NOMO-1 treated with dmso at 0.1 percent for 144 hours (cell line): ENCODE results near the gene CBS.
"Not testable (repeated sequence)": the region's sequence is repeated elsewhere in the genome, so short reads cannot be mapped to it uniquely, and the experiment has no call there.

Source experiments
- DNase-seq: peaks from one replicate; lab custom pipeline; 2025; ENCODE audit not compliant: unreplicated experiment; lab: John Stamatoyannopoulos, UW

Gene CBS

DNA sequence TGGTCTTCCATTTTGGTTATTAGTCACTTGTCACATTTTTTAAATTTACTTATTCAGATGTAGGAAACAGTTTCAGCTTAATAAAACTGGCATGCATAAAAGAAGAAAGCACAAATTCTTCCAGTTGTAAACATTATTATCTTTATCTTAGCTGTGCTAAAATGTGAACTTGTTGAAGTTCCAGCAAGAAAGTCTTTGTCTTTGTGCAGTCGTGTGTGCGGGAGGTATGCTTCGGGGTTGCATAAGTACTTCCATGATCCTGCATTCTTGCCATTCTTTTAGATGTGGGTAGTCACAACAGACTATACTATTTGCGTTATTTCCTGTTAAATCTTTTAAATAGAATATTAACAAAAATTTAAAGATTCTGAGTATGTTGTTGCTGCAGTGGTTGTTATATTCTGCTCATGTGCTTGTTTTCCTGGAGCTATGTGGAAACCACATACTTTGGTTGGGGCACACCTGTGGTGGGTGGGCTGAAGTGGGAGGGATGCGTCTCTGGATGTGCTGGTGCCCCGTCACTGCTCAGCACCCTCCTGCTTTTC, 49.9 kb downstream of the CBS start:
- no peak for DNase-seq

- no peak for DNase-seq
Measured at GRCh38 chr21:43024439-43025136, 51.0 kb downstream of the CBS start.

- DNase-seq, result no peak
Measured at GRCh38 chr21:43023175-43023574, 52.5 kb downstream of the CBS start.

DNA sequence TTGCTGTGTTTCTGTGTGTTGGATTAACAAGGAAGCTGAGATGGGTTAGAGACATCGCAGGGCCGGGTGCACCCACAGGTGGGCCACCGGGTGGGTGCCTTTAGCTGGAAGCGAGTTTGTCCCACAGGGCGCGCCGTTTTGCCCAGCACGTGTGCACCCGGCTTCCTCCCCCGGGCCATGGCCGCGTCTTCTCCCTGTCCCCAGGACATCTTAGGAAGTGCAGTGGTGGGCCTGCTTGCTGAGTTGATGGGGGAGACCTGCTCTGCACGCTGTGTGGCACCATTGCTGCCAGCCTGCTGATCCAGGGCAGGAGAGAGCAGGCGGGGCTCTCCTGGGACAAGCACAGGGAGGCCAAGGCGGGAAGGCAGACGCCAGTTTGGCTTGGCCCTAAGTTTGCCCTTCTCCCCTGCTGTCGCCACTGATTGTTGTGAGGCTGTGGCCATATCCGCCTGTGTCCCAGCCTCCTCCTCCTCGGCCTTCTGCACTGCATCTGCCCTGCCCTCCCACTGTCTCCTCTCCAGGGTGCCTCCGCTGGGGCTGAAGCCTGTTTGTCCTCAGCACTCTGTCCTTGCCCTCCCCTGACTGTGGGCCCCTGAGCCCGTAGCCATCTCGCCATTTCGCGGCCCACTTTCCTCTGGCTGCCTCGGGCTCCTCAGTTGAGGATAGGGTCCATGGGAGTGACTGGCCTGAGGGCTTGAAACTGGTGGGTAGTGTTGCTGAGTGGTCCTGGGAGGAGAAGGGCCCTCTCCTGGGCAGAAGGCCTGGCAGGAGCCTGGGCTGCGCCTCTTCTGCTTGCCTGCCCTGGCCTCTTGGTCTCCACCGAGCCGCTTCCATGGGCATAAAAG, 53.7 kb downstream of the CBS start:
- no peak for DNase-seq

DNA sequence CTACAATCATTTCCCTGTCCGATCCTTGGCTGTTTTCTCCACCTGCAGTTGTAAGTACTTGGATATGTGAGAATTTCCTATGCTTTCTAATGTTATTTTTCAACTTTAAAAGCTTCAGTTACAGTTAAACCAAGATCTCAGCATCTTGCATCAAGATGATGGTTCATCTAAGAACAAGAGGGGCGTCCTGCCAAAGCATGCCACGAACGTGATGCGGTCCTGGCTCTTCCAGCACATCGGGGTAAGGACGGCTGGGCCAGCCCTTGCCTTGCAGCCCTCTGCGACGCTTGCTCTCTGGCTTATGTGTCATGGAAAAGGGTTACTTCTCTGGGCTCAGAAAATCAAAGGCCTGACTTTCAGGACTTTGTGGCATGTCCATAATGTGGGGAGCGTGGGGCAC, 54.4 kb downstream of the CBS start:
- no peak for DNase-seq

- DNase-seq, result no peak
Measured at GRCh38 chr21:43020771-43021170, 54.9 kb downstream of the CBS start.

DNA sequence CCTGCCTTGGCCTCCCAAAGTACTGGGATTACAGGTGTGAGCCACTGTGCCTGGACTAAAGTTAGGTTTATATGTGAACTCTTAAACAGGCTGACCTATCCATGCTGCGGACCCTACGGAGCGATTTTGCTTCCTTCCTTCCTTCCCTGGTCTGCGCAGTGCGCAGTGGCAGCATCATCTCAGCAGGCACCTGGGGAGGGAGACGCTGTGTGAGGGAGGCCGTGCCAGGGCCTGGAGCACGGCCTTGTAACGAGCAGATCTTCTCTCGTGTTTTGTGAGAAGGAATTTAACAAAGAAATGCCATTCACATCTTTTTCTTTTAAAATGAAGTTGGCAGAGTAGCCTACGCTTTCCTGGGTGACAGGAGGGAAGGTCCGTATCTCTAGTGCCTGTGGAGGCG, 55.5 kb downstream of the CBS start:
- no peak for DNase-seq

DNA sequence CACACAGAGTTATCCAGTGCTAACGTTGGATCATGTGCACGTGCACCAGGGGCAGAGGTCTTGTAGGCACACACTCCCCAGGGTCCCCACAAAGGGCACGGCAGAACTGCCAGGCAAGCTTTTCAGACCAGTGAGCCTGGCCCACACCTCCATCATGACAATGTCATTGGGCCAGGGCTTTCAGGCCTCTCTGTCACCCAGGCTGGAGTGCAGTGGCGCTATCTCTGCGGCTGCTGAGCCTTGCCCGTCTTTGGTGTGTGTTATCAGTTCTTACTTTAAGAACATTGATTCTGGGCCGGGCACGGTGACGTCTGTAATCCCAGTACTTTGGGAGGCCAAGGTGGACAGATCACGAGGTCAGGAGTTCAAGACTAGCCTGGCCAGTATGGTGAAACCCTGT, 57.1 kb downstream of the CBS start:
- DNase-seq, result no peak

GRCh38 chr21:43016728-43017127, 58.9 kb downstream of the CBS start:
- no peak for DNase-seq

DNA sequence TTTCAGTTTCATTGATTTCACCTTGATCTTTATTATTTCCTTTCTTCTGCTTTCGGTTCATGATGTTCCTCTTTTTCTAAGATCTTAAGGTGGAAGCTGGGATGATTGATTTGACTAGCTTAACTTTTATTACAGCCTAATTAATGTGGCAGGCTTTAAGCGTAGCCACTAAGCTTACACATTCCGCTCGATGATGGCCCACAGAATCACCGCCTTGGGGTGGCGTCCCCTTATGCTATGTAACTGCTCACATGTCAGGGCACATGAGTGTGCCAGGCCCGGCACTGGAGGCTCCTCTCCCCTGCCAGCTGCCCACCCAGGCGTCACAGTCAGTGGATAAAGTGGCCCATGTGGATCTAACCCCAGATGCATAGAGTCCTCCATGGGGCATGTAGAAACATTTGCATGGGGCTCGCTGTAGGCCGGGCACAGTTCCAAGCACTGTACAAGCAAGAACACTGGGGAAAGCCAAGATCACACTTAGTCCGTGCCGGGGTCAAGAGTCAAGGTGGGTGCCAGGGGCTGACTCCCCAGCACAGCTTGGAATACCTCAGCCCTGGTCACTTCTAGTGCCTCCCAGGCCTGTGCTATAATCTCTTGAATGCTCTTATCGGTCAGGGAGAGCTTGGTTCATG, 59.6 kb downstream of the CBS start:
- peak; percentile 42 for DNase-seq

DNA sequence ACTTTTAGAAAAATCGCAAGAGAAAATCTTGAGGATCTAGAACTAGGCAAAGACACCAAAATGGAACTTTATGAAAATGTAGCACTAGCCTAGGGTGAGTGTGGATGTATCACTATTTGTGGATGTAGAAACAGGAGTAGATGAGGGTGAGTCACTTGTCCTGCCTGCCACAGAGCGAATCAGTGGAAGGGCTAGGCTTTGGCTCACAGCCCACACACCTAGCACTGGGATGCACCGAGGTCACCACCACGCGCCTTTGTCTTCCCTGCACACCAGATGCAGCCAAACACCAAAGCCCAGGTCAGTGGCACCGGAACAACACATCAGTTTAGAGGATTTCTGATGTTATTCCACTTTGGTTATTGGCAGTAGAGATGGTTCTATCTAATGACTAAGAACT, 63.0 kb downstream of the CBS start:
- DNase-seq, result no peak

DNA sequence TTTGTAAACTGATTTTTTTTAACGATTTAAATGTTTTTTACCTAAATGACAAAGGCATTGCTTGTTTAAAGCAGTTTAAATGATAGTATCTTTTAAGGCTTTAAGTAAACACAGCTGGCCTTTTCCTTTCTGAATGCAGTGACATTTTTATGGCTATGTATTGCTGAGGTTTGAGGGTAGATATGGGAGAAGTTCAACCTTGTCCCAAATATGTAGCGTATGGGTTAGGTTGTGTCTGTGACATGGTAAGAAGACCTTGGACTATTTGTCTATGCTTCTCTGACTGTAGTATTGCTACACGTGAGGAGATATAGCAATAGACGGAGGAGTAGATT, 68.8 kb downstream of the CBS start:
- DNase-seq, result no peak

- not testable (repeated sequence) for DNase-seq
Measured at GRCh38 chr21:43006051-43006873, 69.4 kb downstream of the CBS start.

DNA sequence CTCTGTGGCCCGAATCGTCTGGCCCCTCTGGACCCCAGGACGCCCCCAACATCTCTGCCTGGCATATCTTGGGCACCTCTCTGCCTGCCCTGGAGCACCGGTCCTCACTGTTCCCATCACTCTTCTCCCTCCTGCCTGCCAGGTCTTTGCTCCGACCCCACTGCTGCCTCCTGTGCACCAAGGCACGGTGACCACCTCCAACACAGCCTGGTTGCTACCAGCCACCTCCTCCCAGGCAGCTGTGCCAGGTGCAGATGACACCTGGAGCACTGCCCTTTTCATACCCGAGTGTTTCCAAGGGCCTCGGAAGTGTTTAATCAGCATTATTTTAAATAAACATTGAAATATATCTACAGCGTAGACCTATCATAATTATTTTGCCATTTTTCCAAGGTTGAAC, 70.0 kb downstream of the CBS start:
- DNase-seq, result no peak

DNA sequence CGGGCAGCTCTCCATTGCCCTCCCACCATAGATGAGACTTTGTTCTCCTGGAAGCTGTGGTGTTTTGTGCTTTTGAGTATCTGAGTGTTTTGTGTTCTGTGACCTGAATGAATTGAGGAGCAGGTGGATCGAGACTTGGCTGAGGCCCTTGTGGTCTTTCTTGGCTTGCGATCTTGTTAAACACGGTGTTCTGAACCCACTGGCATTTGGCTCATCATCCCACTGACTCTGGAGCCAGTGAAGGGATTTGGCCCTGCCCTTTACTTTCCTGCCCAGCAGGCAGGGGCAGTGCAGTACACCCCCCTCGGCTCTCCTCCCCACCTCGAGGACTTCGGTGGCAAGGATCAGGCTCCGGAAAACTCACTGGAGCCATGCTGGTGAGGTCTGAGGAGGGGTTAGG, 70.7 kb downstream of the CBS start:
- no peak for DNase-seq
